Upper lobe of right lung (tissue), 1 donor: Measurements from ENCODE around the gene MYO5A. TPM values are rescaled to one million over a fixed set of nuclear protein-coding genes. Genes with fewer than 3 reads are reported as not detected.

Source experiments
- ATAC-seq: fragments of 200-7000 bp; cut with Tn5 transposase; one replicate; pipeline ENCODE4 v1.9.1; 2020; ENCODE audit warnings: mild to moderate bottlenecking, moderate library complexity
- DNase-seq: peaks from one replicate; pipeline ENCODE4 v3.0.0-alpha.2; 2020
- H3K27ac ChIP-seq: fragments of 200-600 bp; one replicate; pipeline ENCODE4 v1.8.0; 2022
- H3K27me3 ChIP-seq: fragments of 200-600 bp; one replicate; pipeline ENCODE4 v1.8.0; 2022; ENCODE audit warnings: mild to moderate bottlenecking
- H3K36me3 ChIP-seq: fragments of 200-600 bp; one replicate; pipeline ENCODE4 v1.8.0; 2022
- H3K4me1 ChIP-seq: fragments of 200-600 bp; one replicate; pipeline ENCODE4 v1.8.0; 2022
- H3K4me3 ChIP-seq: fragments of 200-600 bp; one replicate; pipeline ENCODE4 v1.8.0; 2022; ENCODE audit warnings: mild to moderate bottlenecking
- H3K9me3 ChIP-seq: fragments of 200-600 bp; one replicate; pipeline ENCODE4 v1.8.0; 2022
- CTCF ChIP-seq: fragments of 200-600 bp; IDR thresholded peaks from one replicate; pipeline ENCODE4 v1.8.0; 2022; ENCODE audit warnings: antibody characterized with exemption
- intact Hi-C: fragments of 100-400 bp; cut with DNase I; formaldehyde crosslinking; loops from one replicate; pipeline ENCODE4 v1.11.0; 2022
- total RNA-seq: library from RNA; stranded (reverse); fragmentation: NEBNext Ultra II Directional; extraction: Animal tissue kit (Norgen Biotek cat#: 25700); gene quantifications from one replicate; pipeline ENCODE4 v1.2.1, GENCODE V29; 2021
- donor health status: DM: no; HTN: yes; CAD: no; lungs with severe emphysema.

MYO5A gene
- total RNA-seq, 1 donor from 2014 or later: 26.0 TPM

- DNase-seq (no peak), ATAC-seq (peak; percentile 73)
- intact Hi-C loops: no loop called here
- H3K27me3 ChIP-seq: no peaks in the 10 kb centered on the region
- no peak overlapping the region for H3K4me3 ChIP-seq
- peaks cover 61% of the 10 kb centered on the region for H3K36me3 ChIP-seq
- no peaks in the 10 kb centered on the region for H3K9me3 ChIP-seq
- H3K4me1 ChIP-seq: no peaks in the 10 kb centered on the region
- TF ChIP-seq CTCF: no peak
- H3K27ac ChIP-seq: no peak overlapping the region
Measured at GRCh38 chr15:52370010-52370409, 158.7 kb downstream of the MYO5A start.

- ATAC-seq (no peak), DNase-seq (no peak)
- TF ChIP-seq CTCF: no peak
- Histone ChIP-seq H3K36me3 (peaks cover 58% of the 10 kb centered on the region), H3K4me1 (no peaks in the 10 kb centered on the region), H3K27me3 (no peaks in the 10 kb centered on the region), H3K27ac (no peak overlapping the region), H3K9me3 (no peaks in the 10 kb centered on the region), H3K4me3 (no peak overlapping the region)
- intact Hi-C loops: no loop called here
Measured at GRCh38 chr15:52369455-52369854, 159.2 kb downstream of the MYO5A start.

- Histone ChIP-seq H3K4me1 (no peaks in the 10 kb centered on the region), H3K36me3 (peaks cover 58% of the 10 kb centered on the region), H3K4me3 (no peak overlapping the region), H3K27me3 (no peaks in the 10 kb centered on the region), H3K27ac (no peak overlapping the region), H3K9me3 (no peaks in the 10 kb centered on the region)
- intact Hi-C loops: no loop called here
- TF ChIP-seq CTCF: no peak
- no peak for DNase-seq
- ATAC-seq: no peak
Measured at GRCh38 chr15:52369030-52369429, 159.7 kb downstream of the MYO5A start.

- Histone ChIP-seq H3K27me3 (no peaks in the 10 kb centered on the region), H3K4me3 (no peak overlapping the region), H3K9me3 (no peaks in the 10 kb centered on the region), H3K36me3 (peaks cover 60% of the 10 kb centered on the region), H3K27ac (no peak overlapping the region), H3K4me1 (no peaks in the 10 kb centered on the region)
- ATAC-seq (no peak), DNase-seq (no peak)
- no peak for TF ChIP-seq CTCF
- intact Hi-C loops: no loop called here
Measured at GRCh38 chr15:52368402-52368801, 160.3 kb downstream of the MYO5A start.

GRCh38 chr15:52362497-52362896 is 166.2 kb downstream of the MYO5A start:
- no peaks in the 10 kb centered on the region for H3K9me3 ChIP-seq
- H3K4me1 ChIP-seq: no peaks in the 10 kb centered on the region
- intact Hi-C loops: no loop called here
- peak; percentile 49 for ATAC-seq
- no peak for TF ChIP-seq CTCF
- no peaks in the 10 kb centered on the region for H3K27me3 ChIP-seq
- no peak overlapping the region for H3K27ac ChIP-seq
- DNase-seq: no peak
- no peak overlapping the region for H3K4me3 ChIP-seq
- H3K36me3 ChIP-seq: peaks cover 50% of the 10 kb centered on the region

- H3K27ac ChIP-seq: no peak overlapping the region
- intact Hi-C loops: no loop called here
Measured at GRCh38 chr15:52361975-52362494, 166.6 kb downstream of the MYO5A start.

More at GRCh38 chr15:52361975-52362494, 166.6 kb downstream of the MYO5A start:
- no peak for ATAC-seq
- H3K36me3 ChIP-seq: peaks cover 47% of the 10 kb centered on the region
- no peak for TF ChIP-seq CTCF
- H3K9me3 ChIP-seq: no peaks in the 10 kb centered on the region
- no peak for DNase-seq
- no peaks in the 10 kb centered on the region for H3K27me3 ChIP-seq
- no peak overlapping the region for H3K4me3 ChIP-seq
- no peaks in the 10 kb centered on the region for H3K4me1 ChIP-seq
